Measurements from ENCODE around the gene CARM1.

CARM1 gene

DNA sequence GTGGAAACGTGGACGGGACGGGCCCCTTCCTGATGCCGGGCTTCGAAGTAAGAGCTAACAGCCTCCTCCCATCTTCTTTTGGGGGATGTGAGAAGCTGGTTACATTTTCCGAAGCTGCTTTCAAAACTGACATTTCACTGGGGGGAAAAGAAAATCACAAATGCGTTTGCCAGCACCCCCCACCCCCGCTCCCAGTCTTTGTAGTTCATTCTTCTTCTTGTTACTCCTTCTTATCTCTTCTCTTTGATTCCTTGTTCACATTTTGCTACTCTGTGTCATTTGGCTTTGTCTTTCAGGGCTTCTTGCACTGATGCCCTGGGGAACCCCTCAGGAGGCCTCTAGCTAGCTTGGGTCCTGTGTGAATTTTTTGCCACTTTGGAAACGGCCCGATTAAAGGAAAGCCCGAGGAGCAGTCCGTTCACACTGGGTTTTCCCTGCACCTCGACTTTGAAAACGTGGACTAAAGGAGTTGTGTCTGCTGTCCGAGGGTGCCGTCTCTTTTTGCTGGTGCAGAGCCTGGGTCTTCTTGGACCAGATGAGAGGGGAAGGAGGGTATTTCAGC lies 1.3 kb downstream of the CARM1 start:
- in situ Hi-C loops (cut with HindIII; ENCODE audit: low sequenced_read_pairs), result no loop called here

DNA sequence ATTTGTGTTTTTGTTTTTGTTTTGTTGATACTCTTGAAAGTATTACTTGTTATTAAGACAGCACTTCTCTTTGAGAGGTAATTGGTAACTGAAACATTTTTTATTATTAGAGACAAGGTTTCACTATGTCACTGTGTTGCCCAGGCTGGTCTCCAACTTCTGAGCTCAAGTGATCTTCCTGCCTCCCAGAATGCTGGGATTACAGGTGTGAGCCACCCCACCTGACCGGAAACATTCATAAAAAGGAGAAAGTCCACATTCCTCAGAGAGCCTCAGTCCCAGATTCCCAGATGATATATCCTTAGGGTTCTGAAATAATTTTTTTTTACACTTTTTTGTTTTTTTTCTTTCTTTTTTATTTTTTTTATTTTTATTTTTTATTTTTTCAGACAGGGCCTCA lies 2.7 kb downstream of the CARM1 start:
- in situ Hi-C loops (cut with HindIII; ENCODE audit: low sequenced_read_pairs), result no loop called here

GRCh38 chr19:10876459-10877240 lies 5.3 kb downstream of the CARM1 start:
- in situ Hi-C loops (cut with HindIII; ENCODE audit: low sequenced_read_pairs), result loop anchor here (5.0 kb wide), 3 partner anchors 36 to 186 kb away; no protein-coding TSS in a partner anchor

- in situ Hi-C loops (cut with HindIII; ENCODE audit: low sequenced_read_pairs), result loop anchor here (5.0 kb wide), 3 partner anchors 35 to 185 kb away; no protein-coding TSS in a partner anchor
Measured at GRCh38 chr19:10877608-10878007, 6.3 kb downstream of the CARM1 start.

- in situ Hi-C loops (cut with HindIII; ENCODE audit: low sequenced_read_pairs), result loop anchor here (5.0 kb wide), 3 partner anchors 34 to 184 kb away; no protein-coding TSS in a partner anchor
Measured at GRCh38 chr19:10878253-10878652, 6.9 kb downstream of the CARM1 start.

GRCh38 chr19:10881403-10882107 lies 10.2 kb downstream of the CARM1 start:
- in situ Hi-C loops (cut with HindIII; ENCODE audit: low sequenced_read_pairs), result no loop called here

DNA sequence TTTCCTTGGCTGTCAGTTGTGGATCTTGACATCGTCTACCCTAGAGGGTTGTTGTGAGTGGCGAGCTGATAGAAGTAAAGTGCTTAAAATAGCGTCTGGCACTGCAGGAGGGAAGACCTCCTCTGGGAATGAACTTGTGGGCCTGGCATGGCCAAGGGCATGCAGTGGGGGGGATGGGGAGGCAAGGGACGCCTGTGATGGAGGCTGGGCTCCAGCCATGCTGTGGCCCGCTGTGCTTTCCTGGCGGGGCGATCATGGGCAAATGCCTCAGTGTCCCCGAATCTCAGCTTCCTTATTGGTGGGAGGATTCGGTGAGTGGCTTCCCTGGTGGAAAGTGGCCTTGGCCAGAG lies 10.7 kb downstream of the CARM1 start:
- in situ Hi-C loops (cut with HindIII; ENCODE audit: low sequenced_read_pairs), result no loop called here

- in situ Hi-C loops (cut with HindIII; ENCODE audit: low sequenced_read_pairs), result no loop called here
Measured at GRCh38 chr19:10884274-10884673, 12.9 kb downstream of the CARM1 start.

GRCh38 chr19:10885201-10886169 lies 14.1 kb downstream of the CARM1 start:
- in situ Hi-C loops (cut with HindIII; ENCODE audit: low sequenced_read_pairs), result no loop called here

DNA sequence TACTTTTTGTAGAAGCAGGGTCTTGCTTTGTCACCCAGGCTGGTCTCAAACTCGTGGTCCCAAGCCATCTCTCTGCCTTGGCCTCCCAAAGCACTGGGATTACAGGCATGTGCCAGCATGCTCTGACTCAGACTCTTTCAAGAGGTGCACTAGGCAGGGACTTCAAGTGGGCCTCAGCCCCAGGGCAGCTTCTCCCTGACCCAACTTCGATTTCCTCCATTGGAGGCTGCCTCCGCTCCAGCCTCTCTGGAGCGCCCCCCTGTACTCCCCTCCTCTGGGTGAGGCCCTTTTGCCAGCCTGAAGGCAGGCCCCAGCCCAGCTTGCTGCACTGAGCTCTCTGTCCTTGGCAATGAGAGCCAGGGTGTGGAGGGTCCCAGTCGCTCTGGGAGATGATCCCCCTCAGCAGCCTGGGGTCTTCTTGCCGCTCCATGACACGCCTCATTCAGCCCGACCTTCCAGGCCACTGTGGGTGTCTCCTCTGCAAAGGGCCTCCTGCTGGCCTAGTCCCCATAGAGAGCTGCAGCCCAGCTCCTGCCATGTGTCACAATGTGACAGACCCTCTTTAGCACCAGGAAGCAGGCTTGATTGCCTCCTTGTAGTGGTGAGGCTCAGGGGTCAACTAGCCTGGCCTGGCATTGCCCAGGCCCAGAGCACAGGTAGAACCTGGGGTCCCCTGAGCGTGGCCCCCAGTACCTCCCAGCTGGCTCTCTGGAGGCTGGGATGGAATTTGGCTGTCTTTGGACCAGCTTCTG lies 16.4 kb downstream of the CARM1 start:
- in situ Hi-C loops (cut with HindIII; ENCODE audit: low sequenced_read_pairs), result no loop called here

- in situ Hi-C loops (cut with HindIII; ENCODE audit: low sequenced_read_pairs), result no loop called here
Measured at GRCh38 chr19:10888421-10888866, 17.1 kb downstream of the CARM1 start.

GRCh38 chr19:10889880-10890279 lies 18.5 kb downstream of the CARM1 start:
- in situ Hi-C loops (cut with HindIII; ENCODE audit: low sequenced_read_pairs), result no loop called here

DNA sequence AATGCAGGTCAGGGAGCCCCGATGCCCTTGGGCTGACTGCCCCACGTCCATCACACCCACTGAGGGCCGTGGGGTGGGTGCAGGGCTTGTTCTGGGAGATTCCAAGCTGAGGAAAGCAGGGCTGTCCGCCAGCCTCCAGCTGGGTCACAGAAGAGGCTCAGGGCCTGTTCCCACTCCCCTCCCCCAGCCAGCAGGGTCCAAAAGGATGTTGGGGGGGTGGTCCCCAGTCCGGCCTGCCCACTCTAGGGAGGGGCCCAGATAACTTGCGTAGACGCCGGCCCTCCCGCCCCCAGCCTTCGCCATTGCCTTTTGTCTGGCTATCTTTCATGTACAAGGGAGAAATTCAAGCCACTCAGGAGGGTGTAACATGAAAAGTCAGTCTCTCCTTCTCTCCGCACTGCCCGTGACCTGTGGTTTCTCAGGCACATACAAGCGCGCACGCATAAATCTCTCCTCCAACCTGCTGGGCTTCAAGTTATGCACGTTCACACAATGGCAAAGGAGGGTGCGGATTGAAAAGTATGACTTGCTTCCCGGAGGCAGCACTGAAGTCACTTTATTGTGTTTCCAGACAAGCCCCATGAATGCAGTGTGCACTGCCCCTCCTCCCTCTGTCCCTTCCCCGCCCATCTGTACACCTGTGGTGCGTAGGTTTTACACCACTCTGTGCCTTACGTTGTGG lies 20.2 kb downstream of the CARM1 start:
- in situ Hi-C loops (cut with HindIII; ENCODE audit: low sequenced_read_pairs), result no loop called here

GRCh38 chr19:10892256-10892655 lies 20.9 kb downstream of the CARM1 start:
- in situ Hi-C loops (cut with HindIII; ENCODE audit: low sequenced_read_pairs), result no loop called here

- in situ Hi-C loops (cut with HindIII; ENCODE audit: low sequenced_read_pairs), result no loop called here
Measured at GRCh38 chr19:10894911-10895213, 23.5 kb downstream of the CARM1 start.

- in situ Hi-C loops (cut with HindIII; ENCODE audit: low sequenced_read_pairs), result no loop called here
Measured at GRCh38 chr19:10895363-10895762, 24.0 kb downstream of the CARM1 start.

DNA sequence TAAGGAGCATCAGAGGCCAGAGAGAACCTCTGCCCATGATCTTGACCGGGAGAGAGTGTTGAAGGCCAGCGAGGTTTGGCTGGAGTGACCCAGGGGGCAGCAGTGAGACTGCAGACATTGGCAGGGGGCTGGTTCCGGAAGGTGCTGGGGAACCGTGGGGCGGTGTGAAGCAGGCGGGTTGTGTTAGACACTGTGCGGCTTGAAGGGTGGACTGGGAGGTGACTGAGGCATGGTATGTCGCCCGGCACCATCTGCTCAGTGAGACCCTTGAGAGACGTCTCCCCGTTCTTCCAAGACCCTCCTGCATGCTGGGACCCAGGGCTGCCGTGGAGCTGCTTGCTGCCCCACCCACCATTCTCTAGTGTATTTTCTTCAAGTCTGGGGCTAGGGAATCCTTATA lies 24.6 kb downstream of the CARM1 start:
- in situ Hi-C loops (cut with HindIII; ENCODE audit: low sequenced_read_pairs), result no loop called here

- in situ Hi-C loops (cut with HindIII; ENCODE audit: low sequenced_read_pairs), result no loop called here
Measured at GRCh38 chr19:10896851-10897526, 25.6 kb downstream of the CARM1 start.

DNA sequence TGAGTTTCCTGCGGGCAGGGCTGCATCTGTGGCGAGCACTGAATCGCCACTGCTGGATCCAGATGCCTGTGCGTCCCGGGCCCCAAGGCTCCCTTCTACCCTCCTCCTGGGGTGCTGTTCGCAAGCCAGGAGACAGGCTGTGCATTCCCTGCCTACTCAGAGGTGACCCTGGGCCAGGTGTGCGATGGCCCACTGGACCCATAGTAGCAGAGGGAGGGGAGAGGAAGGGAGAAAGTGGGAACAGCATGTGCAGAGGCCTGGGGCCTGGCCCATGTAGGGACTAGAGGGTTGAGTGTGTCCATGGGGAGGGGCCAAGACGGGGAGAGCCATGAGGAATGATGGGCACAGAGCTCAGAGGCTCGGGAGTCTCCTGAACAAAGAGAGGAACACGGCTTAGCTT lies 27.3 kb downstream of the CARM1 start:
- in situ Hi-C loops (cut with HindIII; ENCODE audit: low sequenced_read_pairs), result no loop called here

Data from endothelial cell of hepatic sinusoid (primary cell).